Measurements from ENCODE around the gene AP1B1. TPM values are rescaled to one million over a fixed set of nuclear protein-coding genes. Genes with fewer than 3 reads are reported as not detected.
A peak's percentile ranks its signal among the peaks of the same experiment; 100 is the strongest.

AP1B1 gene
- polyA plus RNA-seq, 2 of the 4 experiments (the other 2 are of a cell fraction), result 22.5 to 27.0 TPM

GRCh38 chr22:29391546-29391945 is 3.2 kb upstream of the AP1B1 start:
- POLR2A ChIA-PET, result no interaction called here
- FAIRE-seq, result no peak

GRCh38 chr22:29390270-29390669 is 1.9 kb upstream of the AP1B1 start:
- no peak for TF ChIP-seq HOXB5 (CRISPR knock-in tag; IDR thresholded peaks at IDR 0.05)
- TF ChIP-seq SMC3 (IDR thresholded peaks at IDR 0.05), result no peak
- FAIRE-seq (no peak), ATAC-seq (no peak), DNase-seq (ENCODE audit: low read depth in 1 of 2, low spot score in 1 of 2) (no peak)
- no peak overlapping the region for H3K27ac ChIP-seq
- H3K4me3 ChIP-seq, result no peak overlapping the region
- ChIA-PET CTCF (no interaction called here), POLR2A (no interaction called here)
- 88% methylated on average over 6 of the region's 6 CpGs for WGBS (ENCODE audit: missing lambda C conversion rate)
- peaks cover 25% of the 10 kb centered on the region for H3K4me1 ChIP-seq
- no peaks in the 10 kb centered on the region for H3K9me3 ChIP-seq
- no peak overlapping the region for H3K4me2 ChIP-seq

More at GRCh38 chr22:29391546-29391945, 3.2 kb upstream of the AP1B1 start:
- TF ChIP-seq FOSB (CRISPR knock-in tag; IDR thresholded peaks at IDR 0.05) (no peak), SREBF2 (IDR thresholded peaks at IDR 0.05) (no peak), HMGXB4 (CRISPR knock-in tag; IDR thresholded peaks at IDR 0.05; ENCODE audit: borderline replicate concordance) (no peak), BCL3 (IDR thresholded peaks at IDR 0.05) (no peak), CHD4 (IDR thresholded peaks at IDR 0.05; ENCODE audit: borderline replicate concordance) (no peak), EHMT2 (IDR thresholded peaks at IDR 0.05; ENCODE audit: low read depth) (no peak), ZSCAN20 (CRISPR knock-in tag; IDR thresholded peaks at IDR 0.05) (no peak), KDM1A (IDR thresholded peaks at IDR 0.05; ENCODE audit: low read depth) (no peak), EP300 (IDR thresholded peaks at IDR 0.05) (no peak)
- Histone ChIP-seq H3K4me3 (no peak overlapping the region), H3K27ac (no peak overlapping the region), H3K9me3 (no peaks in the 10 kb centered on the region), H3K4me2 (no peak overlapping the region), H3K4me1 (peaks cover 21% of the 10 kb centered on the region)
- WGBS (ENCODE audit: missing lambda C conversion rate), result 86% methylated on average over 8 of the region's 8 CpGs
- ATAC-seq (no peak), DNase-seq (ENCODE audit: low read depth in 1 of 2, low spot score in 1 of 2) (no peak)
- CTCF ChIA-PET, result interaction anchor here (1.6 kb wide), 1 partner anchor 163 kb away, joined by 4 read pairs; no protein-coding TSS in a partner anchor

- H3K4me2 ChIP-seq, result peak overlapping the region; percentile 83
- ChIA-PET POLR2A (interaction anchor here (1.1 kb wide), 1 partner anchor 165 kb away, joined by 5 read pairs; the partner anchor contains the start of gene THOC5), CTCF (interaction anchor here (1.4 kb wide), 1 partner anchor 82 kb away, joined by 4 read pairs; no protein-coding TSS in a partner anchor)
- WGBS (ENCODE audit: missing lambda C conversion rate), result 29% methylated on average over 9 of the region's 9 CpGs
- ATAC-seq (peak; percentile 15 to 51; a peak in 5 of 6 replicates), DNase-seq (ENCODE audit: low read depth in 1 of 2, low spot score in 1 of 2) (no peak), FAIRE-seq (no peak)
- peak overlapping the region; percentile 83 to 95 for H3K27ac ChIP-seq
- TF ChIP-seq FOXS1 (CRISPR knock-in tag; IDR thresholded peaks at IDR 0.05) (no peak), JUNB (IDR thresholded peaks at IDR 0.05) (no peak), FOSL2 (IDR thresholded peaks at IDR 0.05) (no peak), FOSL2 (CRISPR knock-in tag; IDR thresholded peaks at IDR 0.05) (no peak), ZFP36 (IDR thresholded peaks at IDR 0.05; ENCODE audit: borderline replicate concordance, partially characterized antibody) (no peak), ZC3H11A (IDR thresholded peaks at IDR 0.05) (no peak), CBX8 (IDR thresholded peaks at IDR 0.05) (no peak), EP300 (IDR thresholded peaks at IDR 0.05) (no peak), HOXB13 (CRISPR knock-in tag; IDR thresholded peaks at IDR 0.05; ENCODE audit: low read depth) (no peak), PBX3 (IDR thresholded peaks at IDR 0.05) (no peak), GATA3 (IDR thresholded peaks at IDR 0.05; ENCODE audit: borderline replicate concordance) (no peak), ZNF302 (CRISPR knock-in tag; IDR thresholded peaks at IDR 0.05) (no peak), MAX (IDR thresholded peaks at IDR 0.05) (no peak), HMGXB4 (CRISPR knock-in tag; IDR thresholded peaks at IDR 0.05; ENCODE audit: borderline replicate concordance) (no peak), TP53 (CRISPR knock-in tag; IDR thresholded peaks at IDR 0.05) (no peak), HES2 (IDR thresholded peaks at IDR 0.05) (no peak), CBX2 (IDR thresholded peaks at IDR 0.05; ENCODE audit: borderline replicate concordance, low read depth) (no peak), NR3C1 (IDR thresholded peaks at IDR 0.05) (no peak), EHMT2 (IDR thresholded peaks at IDR 0.05; ENCODE audit: low read depth) (no peak), E2F6 (IDR thresholded peaks at IDR 0.05; ENCODE audit: borderline replicate concordance, low read depth) (no peak), HDAC2 (IDR thresholded peaks at IDR 0.05) (no peak)
- H3K4me3 ChIP-seq, result peak overlapping the region; percentile 78
- H3K4me1 ChIP-seq, result peaks cover 27% of the 10 kb centered on the region
- no peaks in the 10 kb centered on the region for H3K9me3 ChIP-seq
Measured at GRCh38 chr22:29388759-29389090, 355 bp upstream of the AP1B1 start.

Measured in A549 (cell line).